ENCODE measurements around the gene ABCC5. TPM values are rescaled to one million over a fixed set of nuclear protein-coding genes. Genes with fewer than 3 reads are reported as not detected.

ABCC5 gene
- total and polyA plus RNA-seq, 7 donors: 24.5 to 94.2 (median 59.6) TPM

- Histone ChIP-seq H3K4me1 (no peaks in the 10 kb centered on the region), H3K36me3 (ENCODE audit: insufficient read depth in 1 of 2, low read depth in 1 of 2) (peaks cover 20 to 69% of the 10 kb centered on the region in 2 donors), H3K27me3 (ENCODE audit: insufficient read depth in 3 of 3, low read length in 2 of 3) (no peaks in the 10 kb centered on the region), H3K9me3 (no peaks in the 10 kb centered on the region), H3K4me3 (no peak overlapping the region), H3K27ac (no peak overlapping the region)
- DNase-seq (no peak), ATAC-seq (no peak)
- TF ChIP-seq CTCF (IDR thresholded peaks at IDR 0.05): no peak
- WGBS, 3 donors: 92 to 93% (median 93%) methylated on average over 15 of the region's 15 CpGs
- intact Hi-C loops (cut with DNase I): loop anchor here in 1 of 2 donors (5.0 kb wide), 1 partner anchor 46 kb away; no protein-coding TSS in a partner anchor
These were observed 96.6 kb downstream of the ABCC5 start for GRCh38 chr3:183921096-183921495.

- no peaks in the 10 kb centered on the region for H3K27me3 ChIP-seq (ENCODE audit: insufficient read depth in 3 of 3, low read length in 2 of 3)
- intact Hi-C loops (cut with DNase I): loop anchor here in 1 of 2 donors (5.0 kb wide), 1 partner anchor 47 kb away; no protein-coding TSS in a partner anchor
- H3K27ac ChIP-seq: no peak overlapping the region
- H3K9me3 ChIP-seq: no peaks in the 10 kb centered on the region
- DNase-seq (no peak), ATAC-seq (no peak)
- H3K4me3 ChIP-seq: no peak overlapping the region
- H3K4me1 ChIP-seq: no peaks in the 10 kb centered on the region
- peaks cover 19 to 62% of the 10 kb centered on the region in 2 donors for H3K36me3 ChIP-seq (ENCODE audit: insufficient read depth in 1 of 2, low read depth in 1 of 2)
- 88 to 91% (median 90%) methylated on average over 14 of the region's 14 CpGs for WGBS, 3 donors
- no peak for TF ChIP-seq CTCF (IDR thresholded peaks at IDR 0.05)
These were observed 97.3 kb downstream of the ABCC5 start for GRCh38 chr3:183920416-183920815.

- ATAC-seq: peak; percentile 15 to 69 (median 27)
- WGBS, 3 donors: 53 to 86% (median 56%) methylated on average over 2 of the region's 2 CpGs
These were observed 99.5 kb downstream of the ABCC5 start for GRCh38 chr3:183918178-183918577.

GRCh38 chr3:183917776-183918175, 99.9 kb downstream of the ABCC5 start:
- H3K27ac ChIP-seq: no peak overlapping the region

More at GRCh38 chr3:183918178-183918577, 99.5 kb downstream of the ABCC5 start:
- no peaks in the 10 kb centered on the region for H3K9me3 ChIP-seq
- intact Hi-C loops (cut with DNase I): no loop called here
- no peaks in the 10 kb centered on the region for H3K27me3 ChIP-seq (ENCODE audit: insufficient read depth in 3 of 3, low read length in 2 of 3)
- H3K36me3 ChIP-seq (ENCODE audit: insufficient read depth in 1 of 2, low read depth in 1 of 2): peaks cover 14 to 40% of the 10 kb centered on the region in 2 donors
- TF ChIP-seq CTCF (IDR thresholded peaks at IDR 0.05): no peak
- no peak overlapping the region for H3K4me3 ChIP-seq
- no peak for DNase-seq
- H3K4me1 ChIP-seq: no peaks in the 10 kb centered on the region
- no peak overlapping the region for H3K27ac ChIP-seq

More at GRCh38 chr3:183917776-183918175, 99.9 kb downstream of the ABCC5 start:
- DNase-seq (no peak), ATAC-seq (peak in 3 of 4 donors; percentile 30 to 46 (median 36))
- Histone ChIP-seq H3K36me3 (ENCODE audit: insufficient read depth in 1 of 2, low read depth in 1 of 2) (peaks cover 14 to 36% of the 10 kb centered on the region in 2 donors), H3K27me3 (ENCODE audit: insufficient read depth in 3 of 3, low read length in 2 of 3) (no peaks in the 10 kb centered on the region), H3K4me1 (no peaks in the 10 kb centered on the region), H3K4me3 (no peak overlapping the region), H3K9me3 (no peaks in the 10 kb centered on the region)
- intact Hi-C loops (cut with DNase I): no loop called here
- TF ChIP-seq CTCF (IDR thresholded peaks at IDR 0.05): no peak
- WGBS, 3 donors: 58 to 78% (median 73%) methylated on average over 4 of the region's 4 CpGs
